ENCODE results near the gene PPFIA1. TPM values are rescaled to one million over a fixed set of nuclear protein-coding genes. Genes with fewer than 3 reads are reported as not detected.

Gene PPFIA1
- total RNA-seq, 4 donors from 2014 or later, result 50.9 to 57.9 (median 54.6) TPM

DNA sequence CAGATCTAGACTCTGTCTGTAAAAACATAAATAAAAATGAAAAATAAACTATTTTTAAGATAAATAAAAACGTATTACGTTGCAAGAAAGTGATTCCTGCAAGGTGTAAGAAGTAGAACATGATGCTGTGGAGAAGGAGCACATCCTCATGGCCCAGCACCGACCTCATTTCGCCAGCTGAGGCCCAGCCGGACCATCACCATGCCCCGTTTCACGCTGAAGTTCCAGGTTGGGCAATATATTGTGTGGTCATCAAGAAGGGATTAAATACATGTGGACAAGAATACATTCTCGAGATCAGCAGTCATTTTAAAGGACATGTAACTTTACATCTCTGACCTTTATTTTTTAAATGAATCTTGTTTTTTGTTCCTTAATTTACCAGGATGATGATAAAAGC lies 107.2 kb downstream of the PPFIA1 start:
- no peak overlapping the region for H3K4me3 ChIP-seq (replicated peaks in 1 of 3)
- intact Hi-C loops (cut with DNase I), result no loop called here
- no peak overlapping the region for H3K27ac ChIP-seq
- H3K27me3 ChIP-seq, result no peaks in the 10 kb centered on the region
- peaks cover 36 to 38% of the 10 kb centered on the region in 2 donors for H3K36me3 ChIP-seq
- no peaks in the 10 kb centered on the region for H3K9me3 ChIP-seq
- TF ChIP-seq, protein P1, sequence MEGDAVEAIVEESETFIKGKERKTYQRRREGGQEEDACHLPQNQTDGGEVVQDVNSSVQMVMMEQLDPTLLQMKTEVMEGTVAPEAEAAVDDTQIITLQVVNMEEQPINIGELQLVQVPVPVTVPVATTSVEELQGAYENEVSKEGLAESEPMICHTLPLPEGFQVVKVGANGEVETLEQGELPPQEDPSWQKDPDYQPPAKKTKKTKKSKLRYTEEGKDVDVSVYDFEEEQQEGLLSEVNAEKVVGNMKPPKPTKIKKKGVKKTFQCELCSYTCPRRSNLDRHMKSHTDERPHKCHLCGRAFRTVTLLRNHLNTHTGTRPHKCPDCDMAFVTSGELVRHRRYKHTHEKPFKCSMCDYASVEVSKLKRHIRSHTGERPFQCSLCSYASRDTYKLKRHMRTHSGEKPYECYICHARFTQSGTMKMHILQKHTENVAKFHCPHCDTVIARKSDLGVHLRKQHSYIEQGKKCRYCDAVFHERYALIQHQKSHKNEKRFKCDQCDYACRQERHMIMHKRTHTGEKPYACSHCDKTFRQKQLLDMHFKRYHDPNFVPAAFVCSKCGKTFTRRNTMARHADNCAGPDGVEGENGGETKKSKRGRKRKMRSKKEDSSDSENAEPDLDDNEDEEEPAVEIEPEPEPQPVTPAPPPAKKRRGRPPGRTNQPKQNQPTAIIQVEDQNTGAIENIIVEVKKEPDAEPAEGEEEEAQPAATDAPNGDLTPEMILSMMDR (IDR thresholded peaks at IDR 0.05), result no peak
- TF ChIP-seq POLR2A (IDR thresholded peaks at IDR 0.05), result no peak
- WGBS, 2 donors, result 94 to 95% methylated on average over 8 of the region's 8 CpGs
- H3K4me1 ChIP-seq, result peaks cover 0 to 8% of the 10 kb centered on the region in 2 donors
- no peak for DNase-seq

DNA sequence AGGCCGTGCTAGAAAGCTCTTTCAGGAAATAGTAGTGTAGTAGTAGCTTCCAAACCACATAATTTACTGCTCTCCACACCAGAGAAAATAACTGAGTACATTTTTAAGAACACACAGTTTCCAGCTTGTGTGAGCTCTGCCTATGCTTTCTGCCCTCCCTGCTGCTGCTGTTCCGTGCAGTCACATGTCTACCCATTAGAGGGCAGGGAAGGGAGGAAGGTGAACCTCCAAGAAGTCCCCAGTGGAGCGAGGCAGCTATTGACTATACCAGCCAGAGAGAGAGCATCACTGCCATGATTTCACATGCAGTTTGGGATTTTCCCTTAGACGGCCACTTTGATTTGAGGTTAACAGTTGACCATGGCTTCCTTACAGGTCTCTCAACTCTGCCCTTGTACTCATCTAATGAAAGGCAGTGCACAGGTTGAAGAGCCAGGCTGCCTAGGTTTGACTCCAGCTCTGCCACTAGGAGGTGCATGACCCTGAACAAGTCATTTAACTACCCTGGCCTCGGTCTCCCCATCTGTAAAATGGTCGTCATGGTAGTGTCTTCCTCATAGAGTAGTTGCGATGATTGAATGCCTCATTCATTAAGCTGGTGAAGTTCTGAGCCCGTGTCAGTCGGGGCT lies 108.1 kb downstream of the PPFIA1 start:
- H3K27me3 ChIP-seq, result no peaks in the 10 kb centered on the region
- no peak overlapping the region for H3K4me3 ChIP-seq (replicated peaks in 1 of 3)
- intact Hi-C loops (cut with DNase I), result no loop called here
- no peak for TF ChIP-seq POLR2A (IDR thresholded peaks at IDR 0.05)
- TF ChIP-seq, protein P1 (IDR thresholded peaks at IDR 0.05), result no peak
- H3K36me3 ChIP-seq, result peaks cover 30 to 33% of the 10 kb centered on the region in 2 donors
- no peaks in the 10 kb centered on the region for H3K9me3 ChIP-seq
- peaks cover 0 to 10% of the 10 kb centered on the region in 2 donors for H3K4me1 ChIP-seq
- DNase-seq, result no peak
- WGBS, 2 donors, result 85 to 97% methylated on average over 8 to 9 of the region's 9 CpGs
- H3K27ac ChIP-seq, result no peak overlapping the region

DNA sequence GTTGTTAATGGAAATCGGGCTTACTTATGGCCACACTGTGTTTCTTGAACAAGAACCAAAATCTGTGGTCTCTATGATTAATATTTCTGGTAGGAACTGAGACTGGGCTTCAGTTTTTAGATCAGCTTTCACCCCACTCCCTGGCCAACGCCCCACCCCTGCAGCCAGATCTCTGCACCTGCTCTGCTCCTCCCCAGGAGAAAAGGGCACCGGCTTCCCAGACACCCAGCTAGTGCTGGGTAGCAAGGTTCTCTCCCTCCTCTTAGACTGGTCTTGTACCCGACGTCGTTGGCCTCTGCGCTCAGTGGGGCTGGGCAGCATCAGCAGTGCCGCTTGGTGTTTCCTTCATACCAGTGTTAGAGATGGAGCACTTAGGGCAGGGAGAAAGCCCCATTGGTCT lies 110.9 kb downstream of the PPFIA1 start:
- no peak for TF ChIP-seq POLR2A (IDR thresholded peaks at IDR 0.05)
- TF ChIP-seq, protein P1 (IDR thresholded peaks at IDR 0.05), result no peak
- no peaks in the 10 kb centered on the region for H3K27me3 ChIP-seq
- no peak overlapping the region for H3K4me3 ChIP-seq (replicated peaks in 1 of 3)
- H3K36me3 ChIP-seq, result peaks cover 23% of the 10 kb centered on the region in 2 donors
- DNase-seq, result no peak
- H3K4me1 ChIP-seq, result peaks cover 0 to 10% of the 10 kb centered on the region in 2 donors
- no peaks in the 10 kb centered on the region for H3K9me3 ChIP-seq
- 96 to 97% methylated on average over 8 of the region's 8 CpGs for WGBS, 2 donors
- H3K27ac ChIP-seq, result peak overlapping the region in 2 of 3 donors; percentile 52 to 62
- intact Hi-C loops (cut with DNase I), result no loop called here

DNA sequence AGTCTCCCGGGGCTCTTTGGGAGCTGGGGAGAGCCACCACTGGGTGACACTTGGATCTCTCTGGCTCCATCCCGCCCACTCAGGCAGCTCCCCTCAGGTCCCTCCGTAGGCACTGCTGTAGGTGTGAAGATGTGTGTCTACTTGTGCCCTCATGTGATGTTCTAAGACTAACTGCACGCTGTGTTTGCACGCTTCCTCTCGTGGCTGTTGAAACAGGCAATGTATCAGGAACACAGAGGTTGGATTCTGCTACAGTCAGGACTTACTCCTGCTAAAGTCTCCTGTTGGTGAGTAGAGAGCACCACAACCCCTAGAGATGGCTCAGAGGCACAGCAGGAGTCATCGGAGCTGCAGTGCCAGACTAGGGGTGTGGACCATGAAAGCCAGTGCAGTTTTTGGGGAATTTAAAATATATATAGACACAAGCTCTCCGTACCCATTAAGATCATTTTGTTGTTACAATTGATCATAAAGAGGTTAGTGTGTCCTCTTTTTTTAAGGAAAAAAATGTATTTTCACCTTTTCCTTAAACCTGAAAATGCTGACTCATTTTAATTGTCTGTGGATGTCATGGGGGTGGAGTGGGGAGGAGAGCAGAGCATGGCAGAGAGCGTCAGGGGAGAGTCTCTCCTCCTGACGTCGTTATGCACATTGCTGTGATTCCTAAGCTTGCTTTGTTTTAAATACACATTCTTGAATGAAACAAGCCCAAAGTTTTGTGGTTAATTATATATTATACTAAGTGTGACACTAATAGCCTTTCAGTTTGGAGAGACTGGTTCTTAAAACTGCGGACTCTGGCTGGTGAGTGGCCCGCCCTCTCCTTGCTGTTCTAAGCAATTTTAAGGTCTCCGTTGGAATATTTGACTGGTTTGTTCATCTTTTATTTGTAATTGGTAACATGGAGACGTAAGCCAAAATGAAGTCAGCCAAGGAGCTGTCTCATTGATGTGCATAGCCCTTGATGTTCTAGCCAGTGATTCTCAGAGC lies 111.7 kb downstream of the PPFIA1 start:
- Histone ChIP-seq H3K27me3 (no peaks in the 10 kb centered on the region), H3K4me3 (replicated peaks in 1 of 3) (no peak overlapping the region), H3K36me3 (peaks cover 16 to 23% of the 10 kb centered on the region in 2 donors), H3K4me1 (peaks cover 0 to 10% of the 10 kb centered on the region in 2 donors), H3K27ac (peak overlapping the region; percentile 52 to 74 (median 62)), H3K9me3 (no peaks in the 10 kb centered on the region)
- no peak for TF ChIP-seq POLR2A (IDR thresholded peaks at IDR 0.05)
- TF ChIP-seq, protein P1 (IDR thresholded peaks at IDR 0.05), result no peak
- DNase-seq, result no peak
- 77 to 78% methylated on average over 15 of the region's 15 CpGs for WGBS, 2 donors
- intact Hi-C loops (cut with DNase I), result no loop called here
